K562 (cell line): ENCODE results near the gene RFESD. TPM values are rescaled to one million over a fixed set of nuclear protein-coding genes. Genes with fewer than 3 reads are reported as not detected.
"Not testable (repeated sequence)": the region's sequence is repeated elsewhere in the genome, so short reads cannot be mapped to it uniquely, and the experiment has no call there.

Source experiments
- ATAC-seq: fragments of 200-7000 bp; cut with Tn5 transposase; 3 replicates; pipeline ENCODE4 v1.9.1; 2020; ENCODE audit warnings: moderate library complexity
- BruUV-seq: library from RNA; stranded (reverse); fragments of 400-500 nt; replicated peaks from 2 replicates; lab custom pipeline; 2021; lab: Mats Ljungman, UMichigan
- CTCF ChIA-PET: fragments of 300-600 bp; formaldehyde crosslinking; extraction: SDS; loops from one replicate; lab custom pipeline; 2021; ENCODE audit warnings: low intra/inter-chr PET ratio; lab: Yijun Ruan, JAX
- POLR2A ChIA-PET: fragments of 300-600, 350-650 bp; sonication (Branson Sonifier 250); formaldehyde crosslinking; extraction: SDS; loops from one replicate; lab custom pipeline; 2021; ENCODE audit warnings: antibody characterized with exemption, inconsistent platforms; lab: Yijun Ruan, JAX
- DNase-seq, 4 experiments: peaks; one replicate each; pipeline versions ENCODE4 v3.0.0 to v3.0.0-alpha.2; 2011 to 2018; ENCODE audit warnings: low spot score in 3 of 4, mixed read lengths in 3 of 4; ENCODE audit errors: extremely low read depth in 1 of 4
- FAIRE-seq: peaks from 2 replicates; lab custom pipeline; 2011; peaks lifted over from hg19 to GRCh38; lab: Jason Lieb, UNC
- H2AFZ ChIP-seq: 2 replicates; pipeline ENCODE4 v1.6.0; 2011; ENCODE audit warnings: low read depth, low read length, control low read depth, inconsistent platforms
- H3K27ac ChIP-seq: fragments of 200-600 bp; 3 replicates; pipeline ENCODE4 v1.8.0; 2011; ENCODE audit warnings: low read depth, mild to moderate bottlenecking, control low read depth, inconsistent platforms, low read length, moderate library complexity, mixed read lengths; ENCODE audit errors: extremely low read depth
- H3K27me3 ChIP-seq, 2 experiments: fragments of 300-600 bp in 1 of 2; 2 replicates in 1 of 2; 3 replicates in 1 of 2; pipeline versions ENCODE4 v1.6.0 to v1.8.0; 2011; ENCODE audit warnings: inconsistent platforms in 2 of 2, low read length in 2 of 2, mild to moderate bottlenecking in 1 of 2, mixed read lengths in 1 of 2, moderate library complexity in 1 of 2; ENCODE audit not compliant: control insufficient read depth in 2 of 2, insufficient read depth in 2 of 2
- H3K36me3 ChIP-seq: fragments of 300-600 bp; 3 replicates; pipeline ENCODE4 v1.8.0; 2011; ENCODE audit warnings: mild to moderate bottlenecking, low read length, inconsistent platforms; ENCODE audit not compliant: control insufficient read depth, insufficient read depth
- H3K4me1 ChIP-seq, 2 experiments: fragments of 200-600 bp in 1 of 2; replicated peaks in 1 of 2; 2 replicates in 1 of 2; 3 replicates in 1 of 2; pipeline versions ENCODE4 v1.5.1 to v1.8.0; 2011; ENCODE audit warnings: inconsistent platforms in 2 of 2, low read length in 2 of 2, mild to moderate bottlenecking in 1 of 2, mixed read lengths in 1 of 2, moderate library complexity in 1 of 2; ENCODE audit not compliant: control insufficient read depth in 2 of 2, insufficient read depth in 2 of 2
- H3K4me2 ChIP-seq: 2 replicates; pipeline ENCODE4 v1.6.1; 2011; ENCODE audit warnings: low read length, control low read depth, inconsistent platforms, mixed read lengths; ENCODE audit not compliant: insufficient read depth
- H3K4me3 ChIP-seq: fragments of 200-600 bp; sonication (generic), shearing (Covaris generic); 2 replicates; pipeline ENCODE4 v1.5.1; 2016; ENCODE audit warnings: control low read depth, inconsistent platforms
- H3K79me2 ChIP-seq: fragments of 200-600 bp; 3 replicates; pipeline ENCODE4 v1.8.0; 2011; ENCODE audit warnings: low read length, inconsistent platforms; ENCODE audit not compliant: control insufficient read depth, insufficient read depth
- H3K9ac ChIP-seq, 2 experiments: 2 replicates each; pipeline versions ENCODE4 v1.6.0 to v1.6.1; 2011; ENCODE audit warnings: low read depth in 2 of 2, low read length in 2 of 2, control low read depth in 1 of 2, inconsistent platforms in 1 of 2, mild to moderate bottlenecking in 1 of 2, mixed read lengths in 1 of 2; ENCODE audit not compliant: insufficient read depth in 1 of 2
- H3K9me1 ChIP-seq: one replicate; pipeline ENCODE4 v1.6.0; 2011; ENCODE audit warnings: inconsistent platforms, mild to moderate bottlenecking, low read length, moderate library complexity; ENCODE audit not compliant: control insufficient read depth, insufficient read depth
- H3K9me3 ChIP-seq: replicated peaks from 2 replicates; pipeline ENCODE4 v1.5.1; 2011; ENCODE audit warnings: low read depth, low read length, inconsistent platforms; ENCODE audit not compliant: control insufficient read depth, insufficient read depth
- H4K20me1 ChIP-seq: replicated peaks from 2 replicates; pipeline ENCODE4 v1.6.1; 2011; ENCODE audit warnings: low read length, inconsistent platforms, mixed read lengths; ENCODE audit not compliant: control insufficient read depth, insufficient read depth
- CHAMP1 ChIP-seq: fragments of 450-650 bp; IDR thresholded peaks from 2 replicates; pipeline ENCODE4 v1.6.1; 2016; ENCODE audit warnings: mild to moderate bottlenecking
- NRF1 ChIP-seq, 2 experiments: fragments of 450-650 bp; IDR thresholded peaks in 1 of 2; conservative IDR thresholded peaks in 1 of 2; 2 replicates each; pipeline ENCODE4 v1.6.1; 2014; ENCODE audit warnings: mild to moderate bottlenecking in 2 of 2
- VEZF1 ChIP-seq: fragments of 200-800 bp; sonication (Bioruptor generic); IDR thresholded peaks from 2 replicates; pipeline ENCODE4 v1.6.1; 2017; ENCODE audit warnings: missing genetic modification characterization, missing compliant biosample characterization
- WGBS: fragments of 100-300 bp; shearing (Covaris generic); methylation state at CpG from one replicate; pipeline ENCODE4 v1.1.6; 2016; ENCODE audit warnings: low coverage, mixed read lengths; ENCODE audit not compliant: insufficient coverage; ENCODE audit errors: missing lambda C conversion rate; 5-methylcytosine and 5-hydroxymethylcytosine counted together
- in situ Hi-C: fragments of 300-500 bp; cut with MboI; formaldehyde crosslinking; loops from 4 replicates; pipeline ENCODE4 v1.15.0; 2018; ENCODE audit warnings: inconsistent platforms, mixed read lengths
- intact Hi-C: fragments of 100-400 bp; cut with micrococcal nuclease; formaldehyde crosslinking; loops from 2 replicates; pipeline ENCODE4 v1.14.2; 2022
- polyA plus RNA-seq, 8 experiments: library from polyadenylated mRNA; depleted of rRNA in 4 of 8; stranded (reverse) in 5 of 8; unstranded in 3 of 8; fragments of >200 nt; fragmentation: Nextera tagmentation in 2 of 8; fragmentation: Illumina TruSeq in 1 of 8; extraction: Ambion mirVana in 2 of 8; extraction: Trizol in 1 of 8; gene quantifications; 2 replicates each; pipeline versions ENCODE4 v1.2.1 to v1.2.3, GENCODE V29; 2011 to 2014; ENCODE audit warnings: inconsistent platforms in 1 of 8, missing spikeins in 1 of 8
- total RNA-seq, 7 experiments: library from RNA; depleted of rRNA in 6 of 7; stranded (reverse); fragments of >200 nt in 6 of 7; fragmentation: Illumina TruSeq in 2 of 7; extraction: Trizol in 2 of 7; gene quantifications; 2 replicates each; pipeline versions ENCODE4 v1.2.1 to v1.2.3, GENCODE V29; 2011 to 2021; ENCODE audit warnings: low replicate concordance in 1 of 7

RFESD gene
- total and polyA plus RNA-seq, 9 of the 15 experiments (the other 6 are each of a cell fraction or from before 2014, with no cell fraction given), result 62.3 to 600 (median 140) TPM

- H3K79me2 ChIP-seq, H3K4me3 ChIP-seq, in situ Hi-C loops, intact Hi-C loops, H3K27ac ChIP-seq, H3K4me2 ChIP-seq, H3K9ac ChIP-seq, H3K9me3 ChIP-seq, H3K9me1 ChIP-seq, H3K27me3 ChIP-seq, H3K36me3 ChIP-seq, H4K20me1 ChIP-seq, BruUV-seq, CTCF ChIA-PET: not testable (repeated sequence)
- ATAC-seq (peak; percentile 55), FAIRE-seq (peak; percentile 90), DNase-seq (peak in 1 of 4 experiments; percentile 60)
- H3K4me1 ChIP-seq, result peaks cover 6 to 24% of the 10 kb centered on the region in 2 experiments; a peak in 4 of 5 replicates
- 43% methylated on average over 4 of the region's 5 CpGs for WGBS
- POLR2A ChIA-PET, result interaction anchor here (0.6 to 1.4 kb wide), 3 partner anchors 12 to 34 kb away, joined by 3 to 5 read pairs (median 3); partner anchors contain the start of gene RHOBTB3
- TF ChIP-seq CHAMP1 (0 out of 2 replicates have a peak, but pooled peaks have one; percentile 22), NRF1 (conservative IDR thresholded peaks at IDR 0.05 in 1 of 2, IDR thresholded peaks at IDR 0.05 in 1 of 2) (0 out of 4 replicates have a peak, but pooled peaks of 1 of the 2 experiments have one; percentile 16), VEZF1 (CRISPR knock-in tag) (peak; percentile 29; the same call in 1 of the 2 replicates)
- H2AFZ ChIP-seq, result peak overlapping the region; percentile 24; the same call in 1 of the 2 replicates
These were observed 59.6 kb downstream of the RFESD start for GRCh38 chr5:95706196-95706595.
